ENCODE results near the gene HLCS. TPM values are rescaled to one million over a fixed set of nuclear protein-coding genes. Genes with fewer than 3 reads are reported as not detected.

The HLCS gene
- total RNA-seq, 1 donor from 2014 or later = 17.1 TPM

GRCh38 chr21:36710729-36711048, 255.8 kb downstream of the HLCS start:
- Histone ChIP-seq H3K4me1 (peaks cover 47% of the 10 kb centered on the region), H3K9me3 (no peaks in the 10 kb centered on the region), H3K4me3 (no peak overlapping the region), H3K27ac (no peak overlapping the region), H3K27me3 (ENCODE audit: low read depth) (peaks cover 93% of the 10 kb centered on the region), H3K36me3 (no peaks in the 10 kb centered on the region)
- ATAC-seq (peak; percentile 29 to 58), DNase-seq (no peak)
- no peak for TF ChIP-seq CTCF (IDR thresholded peaks at IDR 0.05)
- intact Hi-C loops (cut with DNase I) = no loop called here

- Histone ChIP-seq H3K4me1 (peaks cover 53% of the 10 kb centered on the region), H3K27me3 (ENCODE audit: low read depth) (peaks cover 96% of the 10 kb centered on the region), H3K9me3 (no peaks in the 10 kb centered on the region), H3K36me3 (no peaks in the 10 kb centered on the region), H3K27ac (no peak overlapping the region), H3K4me3 (no peak overlapping the region)
- DNase-seq = no peak
- no peak for ATAC-seq
- intact Hi-C loops (cut with DNase I) = no loop called here
- TF ChIP-seq CTCF (IDR thresholded peaks at IDR 0.05) = no peak
Measured at GRCh38 chr21:36709868-36710728, 256.4 kb downstream of the HLCS start.

GRCh38 chr21:36709030-36709867, 257.2 kb downstream of the HLCS start:
- Histone ChIP-seq H3K27ac (no peak overlapping the region), H3K4me3 (peak overlapping the region; percentile 0), H3K4me1 (peaks cover 62% of the 10 kb centered on the region), H3K36me3 (no peaks in the 10 kb centered on the region), H3K27me3 (ENCODE audit: low read depth) (peaks cover 96% of the 10 kb centered on the region), H3K9me3 (no peaks in the 10 kb centered on the region)
- ATAC-seq (peak; percentile 13 to 25), DNase-seq (no peak)
- TF ChIP-seq CTCF (IDR thresholded peaks at IDR 0.05) = no peak
- intact Hi-C loops (cut with DNase I) = no loop called here

- peak overlapping the region; percentile 0 for H3K4me3 ChIP-seq
- H3K36me3 ChIP-seq = no peaks in the 10 kb centered on the region
- intact Hi-C loops (cut with DNase I) = no loop called here
- H3K9me3 ChIP-seq = no peaks in the 10 kb centered on the region
- DNase-seq = no peak
- H3K27me3 ChIP-seq (ENCODE audit: low read depth) = peaks cover 96% of the 10 kb centered on the region
- no peak for TF ChIP-seq CTCF (IDR thresholded peaks at IDR 0.05)
- ATAC-seq = no peak
- H3K4me1 ChIP-seq = peaks cover 62% of the 10 kb centered on the region
- no peak overlapping the region for H3K27ac ChIP-seq
Measured at GRCh38 chr21:36708286-36709029, 258.0 kb downstream of the HLCS start.

GRCh38 chr21:36707763-36708285, 258.6 kb downstream of the HLCS start:
- Histone ChIP-seq H3K27ac (no peak overlapping the region), H3K9me3 (no peaks in the 10 kb centered on the region), H3K27me3 (ENCODE audit: low read depth) (peaks cover 97% of the 10 kb centered on the region), H3K4me1 (peaks cover 62% of the 10 kb centered on the region), H3K4me3 (no peak overlapping the region), H3K36me3 (no peaks in the 10 kb centered on the region)
- intact Hi-C loops (cut with DNase I) = no loop called here
- no peak for DNase-seq
- ATAC-seq = no peak
- TF ChIP-seq CTCF (IDR thresholded peaks at IDR 0.05) = no peak

Data from lower lobe of right lung (tissue), 2 donors.